Right atrium auricular region (tissue), 2 donors: Measurements from ENCODE around the gene AMN. TPM values are rescaled to one million over a fixed set of nuclear protein-coding genes. Genes with fewer than 3 reads are reported as not detected.
"Not testable (repeated sequence)": the region's sequence is repeated elsewhere in the genome, so short reads cannot be mapped to it uniquely, and the experiment has no call there.

ENCODE experiments used
- DNase-seq: peaks from one replicate; pipeline ENCODE4 v3.0.0-alpha.2; 2019; ENCODE audit warnings: low spot score
- H3K27ac ChIP-seq, 2 donors: fragments of 200-600 bp; sonication (generic); 1 replicate in 1 of 2; 2 replicates in 1 of 2; pipeline ENCODE4 v1.5.1; 2016 to 2019
- H3K27me3 ChIP-seq, 2 donors: fragments of 200-600 bp; sonication (generic); one replicate each; pipeline versions ENCODE4 v1.5.1 to v1.6.0; 2017 to 2019
- H3K36me3 ChIP-seq: fragments of 200-600 bp; sonication (generic); one replicate; pipeline ENCODE4 v1.5.1; 2016
- H3K4me1 ChIP-seq, 2 donors: fragments of 200-600 bp; sonication (generic); one replicate each; pipeline versions ENCODE4 v1.5.1 to v1.6.0; 2017 to 2019
- H3K4me3 ChIP-seq, 2 donors: fragments of 200-600 bp; sonication (generic); 1 replicate in 1 of 2; 2 replicates in 1 of 2; pipeline ENCODE4 v1.5.1; 2017 to 2019; ENCODE audit warnings: mild to moderate bottlenecking in 1 of 2, moderate library complexity in 1 of 2
- H3K9me3 ChIP-seq, 2 donors: fragments of 200-600 bp; sonication (generic); one replicate each; pipeline ENCODE4 v1.5.1; 2019
- total RNA-seq, 2 donors: library from RNA; depleted of rRNA; stranded (reverse); fragments of >200 nt; gene quantifications; one replicate each; pipeline ENCODE4 v1.1.0, GENCODE V29; 2016
- TF ChIP-seq, protein P1 (sequence below), 2 donors: fragments of 200-600 bp; sonication (generic); IDR thresholded peaks; one replicate each; pipeline ENCODE4 v1.5.1; 2019; ENCODE audit warnings: antibody characterized with exemption in 2 of 2

Gene AMN
- total RNA-seq, 2 donors from 2014 or later, result 0.71 TPM; not detected in 1

GRCh38 chr14:102923925-102924486, 1.5 kb downstream of the AMN start:
- H3K9me3 ChIP-seq, result no peaks in the 10 kb centered on the region
- no peak for DNase-seq
- no peaks in the 10 kb centered on the region for H3K36me3 ChIP-seq
- H3K4me1 ChIP-seq, result peaks cover 0 to 23% of the 10 kb centered on the region in 2 donors
- TF ChIP-seq, protein P1, sequence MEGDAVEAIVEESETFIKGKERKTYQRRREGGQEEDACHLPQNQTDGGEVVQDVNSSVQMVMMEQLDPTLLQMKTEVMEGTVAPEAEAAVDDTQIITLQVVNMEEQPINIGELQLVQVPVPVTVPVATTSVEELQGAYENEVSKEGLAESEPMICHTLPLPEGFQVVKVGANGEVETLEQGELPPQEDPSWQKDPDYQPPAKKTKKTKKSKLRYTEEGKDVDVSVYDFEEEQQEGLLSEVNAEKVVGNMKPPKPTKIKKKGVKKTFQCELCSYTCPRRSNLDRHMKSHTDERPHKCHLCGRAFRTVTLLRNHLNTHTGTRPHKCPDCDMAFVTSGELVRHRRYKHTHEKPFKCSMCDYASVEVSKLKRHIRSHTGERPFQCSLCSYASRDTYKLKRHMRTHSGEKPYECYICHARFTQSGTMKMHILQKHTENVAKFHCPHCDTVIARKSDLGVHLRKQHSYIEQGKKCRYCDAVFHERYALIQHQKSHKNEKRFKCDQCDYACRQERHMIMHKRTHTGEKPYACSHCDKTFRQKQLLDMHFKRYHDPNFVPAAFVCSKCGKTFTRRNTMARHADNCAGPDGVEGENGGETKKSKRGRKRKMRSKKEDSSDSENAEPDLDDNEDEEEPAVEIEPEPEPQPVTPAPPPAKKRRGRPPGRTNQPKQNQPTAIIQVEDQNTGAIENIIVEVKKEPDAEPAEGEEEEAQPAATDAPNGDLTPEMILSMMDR (IDR thresholded peaks at IDR 0.05), result no peak
- no peak overlapping the region for H3K4me3 ChIP-seq
- H3K27ac ChIP-seq, result no peak overlapping the region
- H3K27me3 ChIP-seq, result peaks cover 10 to 23% of the 10 kb centered on the region in 2 donors

- H3K4me3 ChIP-seq, result no peak overlapping the region
- no peak for DNase-seq
- no peak overlapping the region for H3K27ac ChIP-seq
- no peaks in the 10 kb centered on the region for H3K9me3 ChIP-seq
- peaks cover 0 to 32% of the 10 kb centered on the region in 2 donors for H3K4me1 ChIP-seq
- no peaks in the 10 kb centered on the region for H3K36me3 ChIP-seq
- TF ChIP-seq, protein P1 (IDR thresholded peaks at IDR 0.05), result no peak
- H3K27me3 ChIP-seq, result peaks cover 10 to 32% of the 10 kb centered on the region in 2 donors
Observed at GRCh38 chr14:102924632-102925588, 2.4 kb downstream of the AMN start.

DNA sequence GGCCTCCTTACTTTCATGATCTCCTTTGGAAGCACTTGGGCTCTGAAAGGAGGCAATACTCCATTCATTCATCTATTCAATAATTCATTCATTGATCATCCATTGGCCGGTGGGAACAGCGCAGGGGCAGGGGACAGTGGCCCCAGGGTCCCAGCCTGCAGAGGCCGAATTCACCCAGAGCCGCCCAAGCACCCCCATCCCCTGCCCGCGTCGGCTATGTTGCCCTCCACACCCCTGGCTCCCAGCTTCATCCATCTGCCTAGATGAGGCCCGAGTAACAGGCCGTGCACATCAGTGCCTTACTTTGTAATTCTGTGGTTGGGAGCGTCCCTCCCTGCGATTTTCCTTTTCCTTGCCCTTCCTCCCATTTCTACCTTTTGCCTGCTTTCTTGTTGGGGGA, 3.2 kb downstream of the AMN start:
- peaks cover 0 to 39% of the 10 kb centered on the region in 2 donors for H3K4me1 ChIP-seq
- H3K27me3 ChIP-seq, result peaks cover 10 to 39% of the 10 kb centered on the region in 2 donors
- no peak overlapping the region for H3K27ac ChIP-seq
- DNase-seq, result no peak
- no peaks in the 10 kb centered on the region for H3K36me3 ChIP-seq
- TF ChIP-seq, protein P1 (IDR thresholded peaks at IDR 0.05), result no peak
- no peaks in the 10 kb centered on the region for H3K9me3 ChIP-seq
- no peak overlapping the region for H3K4me3 ChIP-seq

DNA sequence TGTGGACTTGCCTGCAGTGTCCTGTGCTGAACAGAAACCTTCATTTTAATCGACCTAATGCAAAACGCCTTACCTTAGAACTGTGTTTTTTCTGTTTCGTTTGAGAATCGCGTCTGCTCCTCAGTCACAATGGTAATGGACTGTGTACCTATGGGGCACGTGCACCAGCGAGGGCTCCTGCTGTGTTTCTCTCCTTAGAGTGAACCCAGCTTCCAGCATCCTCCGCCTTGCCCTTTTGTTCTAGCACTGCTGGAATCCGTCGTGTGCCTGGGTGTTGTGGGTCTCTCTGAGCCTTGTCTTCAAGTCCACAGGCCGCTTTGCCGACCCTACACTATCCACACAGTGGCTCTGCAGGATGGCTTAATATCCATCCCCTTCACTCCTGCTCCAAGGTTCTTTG, 3.6 kb downstream of the AMN start:
- H3K9me3 ChIP-seq, result no peaks in the 10 kb centered on the region
- H3K36me3 ChIP-seq, result no peaks in the 10 kb centered on the region
- TF ChIP-seq, protein P1 (IDR thresholded peaks at IDR 0.05), result no peak
- no peak for DNase-seq
- H3K27me3 ChIP-seq, result peaks cover 10 to 42% of the 10 kb centered on the region in 2 donors
- no peak overlapping the region for H3K27ac ChIP-seq
- H3K4me1 ChIP-seq, result peaks cover 0 to 42% of the 10 kb centered on the region in 2 donors
- no peak overlapping the region for H3K4me3 ChIP-seq

- not testable (repeated sequence) for H3K27ac ChIP-seq, H3K36me3 ChIP-seq, H3K9me3 ChIP-seq, H3K4me3 ChIP-seq, DNase-seq
- Histone ChIP-seq H3K4me1 (peaks cover 0 to 42% of the 10 kb centered on the region in 2 donors), H3K27me3 (peaks cover 10 to 42% of the 10 kb centered on the region in 2 donors)
Observed at GRCh38 chr14:102926840-102927239, 4.4 kb downstream of the AMN start.

DNA sequence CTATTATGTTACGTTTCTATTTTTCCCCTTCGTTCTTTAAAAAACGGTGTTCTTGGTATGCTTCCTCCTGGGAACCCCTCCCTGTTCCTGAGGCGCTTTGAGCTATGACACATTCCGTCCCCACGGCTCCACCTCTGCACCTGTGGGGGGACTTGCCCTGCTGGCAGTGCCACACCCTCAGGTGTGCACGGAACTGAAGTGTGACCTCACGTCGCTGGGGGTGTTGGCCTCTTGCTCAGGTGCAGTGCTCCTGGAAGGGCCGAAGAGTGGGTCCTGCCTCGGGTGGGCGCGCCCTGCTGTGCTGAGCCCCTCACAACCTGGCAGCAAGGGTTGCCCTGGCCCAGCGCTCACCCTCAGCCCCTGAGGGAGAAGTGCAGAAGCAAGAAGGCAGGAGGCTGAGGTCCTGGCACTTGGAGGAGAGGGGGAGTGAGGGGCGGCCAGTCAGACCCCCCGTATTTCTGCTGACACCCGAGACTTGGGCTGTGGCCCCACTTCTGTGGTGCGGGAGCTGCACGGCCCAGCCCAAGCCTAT, 4.9 kb downstream of the AMN start:
- no peak for DNase-seq
- Histone ChIP-seq H3K9me3 (no peaks in the 10 kb centered on the region), H3K36me3 (no peaks in the 10 kb centered on the region), H3K4me3 (no peak overlapping the region), H3K27ac (no peak overlapping the region), H3K4me1 (peaks cover 0 to 42% of the 10 kb centered on the region in 2 donors), H3K27me3 (peaks cover 10 to 42% of the 10 kb centered on the region in 2 donors)
- TF ChIP-seq, protein P1 (IDR thresholded peaks at IDR 0.05), result no peak
